Uterus (tissue), 4 donors: ENCODE measurements around the gene DEK. TPM values are rescaled to one million over a fixed set of nuclear protein-coding genes. Genes with fewer than 3 reads are reported as not detected.
"Not testable (repeated sequence)": the region's sequence is repeated elsewhere in the genome, so short reads cannot be mapped to it uniquely, and the experiment has no call there.

Source experiments
- DNase-seq, 2 donors: peaks; one replicate each; pipeline ENCODE4 v3.0.0-alpha.2; 2019 to 2020
- H3K27ac ChIP-seq, 2 donors: fragments of 200-600 bp; sonication (generic); 1 replicate in 1 of 2; 2 replicates in 1 of 2; pipeline ENCODE4 v1.5.1; 2016 to 2018
- H3K27me3 ChIP-seq, 2 donors: fragments of 200-600 bp; sonication (generic); one replicate each; pipeline ENCODE4 v1.5.1; 2018 to 2019; ENCODE audit warnings: control low read depth in 1 of 2
- H3K36me3 ChIP-seq, 2 donors: fragments of 200-600 bp; sonication (generic); one replicate each; pipeline ENCODE4 v1.5.1; 2019; ENCODE audit warnings: control low read depth in 1 of 2
- H3K4me1 ChIP-seq, 2 donors: fragments of 200-600 bp; sonication (generic); one replicate each; pipeline ENCODE4 v1.5.1; 2018 to 2019; ENCODE audit warnings: control low read depth in 1 of 2
- H3K4me3 ChIP-seq, 2 donors: fragments of 200-600 bp; sonication (generic); 1 replicate in 1 of 2; 2 replicates in 1 of 2; pipeline ENCODE4 v1.5.1; 2018 to 2019; ENCODE audit warnings: mild to moderate bottlenecking in 1 of 2
- H3K9me3 ChIP-seq, 2 donors: fragments of 200-600 bp; sonication (generic); one replicate each; pipeline ENCODE4 v1.5.1; 2019; ENCODE audit warnings: control low read depth in 1 of 2
- CTCF ChIP-seq, 4 experiments: fragments of 200-600 bp in 2 of 4; fragments of 450-650 bp in 2 of 4; sonication (generic) in 2 of 4; IDR thresholded peaks; one replicate each; pipeline ENCODE4 v1.5.1; 2016 to 2019; ENCODE audit warnings: antibody characterized with exemption in 4 of 4, mild to moderate bottlenecking in 2 of 4, moderate library complexity in 1 of 4
- POLR2A ChIP-seq, 2 donors: fragments of 450-650 bp; IDR thresholded peaks; one replicate each; pipeline ENCODE4 v1.6.1; 2016; ENCODE audit warnings: antibody characterized with exemption in 2 of 2, mild to moderate bottlenecking in 1 of 2, moderate library complexity in 1 of 2
- intact Hi-C: fragments of 100-400 bp; cut with DNase I; formaldehyde crosslinking; loops from one replicate; pipeline ENCODE4 v1.15.1; 2023; ENCODE audit warnings: low total_unique reads
- total RNA-seq, 4 donors: library from RNA; depleted of rRNA in 3 of 4; stranded (reverse); fragments of >200 nt in 3 of 4; gene quantifications; one replicate each; pipeline versions ENCODE4 v1.1.0 to v1.2.4, GENCODE V29; 2014 to 2023
- donor health status: DM: yes; HTN: yes; CAD: no.

DEK gene
- total RNA-seq, result 100 to 1,000 TPM; 126 to 171 (median 144) TPM

GRCh38 chr6:18264219-18264922 lies at the start of gene DEK:
Gene DEK, minus strand, starts transcription at chr6:18264530. Its CDS starts 543 bp downstream, at chr6:18263987.
- Histone ChIP-seq H3K36me3 (no peaks in the 10 kb centered on the region), H3K4me3 (peak within 1 kb of the TSS; percentile 92 to 98), H3K27me3 (no peaks in the 10 kb centered on the region), H3K27ac (peak within 1 kb of the TSS; percentile 99 to 100), H3K4me1 (peaks cover 0 to 20% of the 10 kb centered on the region in 2 donors), H3K9me3 (no peaks in the 10 kb centered on the region)
- TF ChIP-seq CTCF (IDR thresholded peaks at IDR 0.05) (peak; percentile 35 to 70 (median 52)), POLR2A (IDR thresholded peaks at IDR 0.05) (peak; percentile 18 to 49)
- intact Hi-C loops, result no loop called here
- peak; percentile 88 for DNase-seq

- Histone ChIP-seq H3K4me1 (no peaks in the 10 kb centered on the region), H3K4me3 (no peak overlapping the region), H3K27ac (no peak overlapping the region), H3K36me3 (no peaks in the 10 kb centered on the region), H3K27me3 (no peaks in the 10 kb centered on the region), H3K9me3 (no peaks in the 10 kb centered on the region)
- intact Hi-C loops, result no loop called here
- DNase-seq, result no peak
- TF ChIP-seq CTCF (IDR thresholded peaks at IDR 0.05), result no peak
- no peak for TF ChIP-seq POLR2A (IDR thresholded peaks at IDR 0.05)
Observed at GRCh38 chr6:18312368-18312767, 48.0 kb upstream of the DEK start.

- intact Hi-C loops, H3K4me1 ChIP-seq, DNase-seq, H3K27me3 ChIP-seq, H3K4me3 ChIP-seq, H3K36me3 ChIP-seq, H3K9me3 ChIP-seq, H3K27ac ChIP-seq: not testable (repeated sequence)
Observed at GRCh38 chr6:18310010-18310409, 45.7 kb upstream of the DEK start.

- H3K27ac ChIP-seq, result no peak overlapping the region
- no peak for DNase-seq
- H3K27me3 ChIP-seq, result no peaks in the 10 kb centered on the region
- intact Hi-C loops, result no loop called here
- H3K4me1 ChIP-seq, result no peaks in the 10 kb centered on the region
- no peak overlapping the region for H3K4me3 ChIP-seq
- no peaks in the 10 kb centered on the region for H3K9me3 ChIP-seq
- no peaks in the 10 kb centered on the region for H3K36me3 ChIP-seq
- no peak for TF ChIP-seq CTCF (IDR thresholded peaks at IDR 0.05)
- no peak for TF ChIP-seq POLR2A (IDR thresholded peaks at IDR 0.05)
Observed at GRCh38 chr6:18309046-18309445, 44.7 kb upstream of the DEK start.

- TF ChIP-seq POLR2A (IDR thresholded peaks at IDR 0.05) (no peak), CTCF (IDR thresholded peaks at IDR 0.05) (no peak)
- DNase-seq, result no peak
- Histone ChIP-seq H3K27ac (no peak overlapping the region), H3K4me3 (no peak overlapping the region), H3K36me3 (no peaks in the 10 kb centered on the region), H3K9me3 (no peaks in the 10 kb centered on the region), H3K4me1 (no peaks in the 10 kb centered on the region), H3K27me3 (no peaks in the 10 kb centered on the region)
- intact Hi-C loops, result no loop called here
Observed at GRCh38 chr6:18308070-18308735, 43.9 kb upstream of the DEK start.
